ENCODE results near the gene SZT2.
"Not testable (repeated sequence)": the region's sequence is repeated elsewhere in the genome, so short reads cannot be mapped to it uniquely, and the experiment has no call there.

Gene SZT2

DNA sequence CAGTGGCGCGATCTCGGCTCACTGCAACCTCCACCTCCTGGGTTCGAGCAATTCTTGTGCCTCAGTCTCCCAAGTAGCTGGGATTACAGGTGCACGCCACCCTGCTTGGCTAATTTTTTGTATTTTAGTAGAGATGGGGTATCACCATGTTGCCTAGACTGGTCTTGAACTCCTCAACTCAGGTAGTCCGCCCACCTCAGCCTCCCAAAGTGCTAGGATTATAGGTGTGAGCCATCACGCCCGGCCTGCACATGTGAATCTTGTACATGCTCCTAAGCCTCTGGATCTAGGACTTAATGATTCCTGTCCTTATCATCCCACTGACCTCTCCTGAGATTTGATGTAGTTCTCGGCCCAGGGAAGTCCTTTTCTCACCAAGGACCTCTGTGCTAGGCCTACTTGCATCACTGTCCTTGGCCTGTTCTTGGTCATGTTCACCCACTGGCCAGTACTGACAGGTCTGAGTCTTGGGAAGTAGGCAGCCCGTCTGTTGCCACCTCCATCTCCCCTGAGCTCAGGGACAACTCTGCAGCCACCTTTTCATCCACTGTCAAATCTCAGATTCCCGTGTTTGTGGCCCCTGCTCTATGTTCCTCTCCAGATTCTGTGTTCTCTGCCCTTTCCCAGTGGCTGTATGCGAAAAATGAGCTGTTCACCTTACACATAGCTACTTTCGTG, 54.6 kb downstream of the SZT2 start:
- DNase-seq: no peak

GRCh38 chr1:43444836-43445235, 55.1 kb downstream of the SZT2 start:
- no peak for DNase-seq

DNA sequence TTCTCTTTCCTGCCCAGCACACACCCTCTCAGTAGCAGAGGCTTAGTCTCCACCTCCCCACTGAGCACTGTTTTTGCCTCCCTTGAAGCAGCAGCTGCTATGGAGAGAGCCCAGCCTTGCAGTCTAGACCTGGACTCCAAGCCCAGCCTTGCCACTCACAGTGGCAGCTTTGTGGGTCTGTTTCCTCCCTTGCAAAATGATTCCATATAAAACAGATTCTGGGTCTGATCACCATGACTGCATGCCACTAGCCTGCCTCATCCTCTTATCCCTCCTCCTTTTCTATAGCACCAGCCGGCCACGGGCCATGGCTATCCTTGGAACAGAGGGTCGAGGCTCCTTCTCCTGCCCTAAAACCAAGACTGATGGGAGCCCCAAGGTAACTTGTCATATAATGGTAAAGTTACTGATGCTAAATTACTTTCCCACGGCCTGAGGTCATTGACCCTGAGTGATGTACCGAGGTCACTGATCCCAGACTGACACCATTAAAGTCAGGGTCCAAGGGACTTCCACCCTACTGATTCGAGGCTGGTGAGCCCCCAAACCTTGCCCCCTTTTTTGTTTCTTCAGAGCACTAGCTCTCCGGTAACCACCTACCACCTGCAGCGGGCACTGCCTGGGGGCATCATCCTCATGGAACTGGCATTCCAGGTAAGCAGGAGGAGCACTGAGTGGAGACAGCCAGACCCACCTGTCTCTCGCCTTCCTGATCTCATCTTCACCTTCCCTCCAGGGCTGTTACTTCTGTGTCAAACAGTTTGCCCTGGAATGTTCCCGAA, 56.1 kb downstream of the SZT2 start:
- no peak for DNase-seq

DNA sequence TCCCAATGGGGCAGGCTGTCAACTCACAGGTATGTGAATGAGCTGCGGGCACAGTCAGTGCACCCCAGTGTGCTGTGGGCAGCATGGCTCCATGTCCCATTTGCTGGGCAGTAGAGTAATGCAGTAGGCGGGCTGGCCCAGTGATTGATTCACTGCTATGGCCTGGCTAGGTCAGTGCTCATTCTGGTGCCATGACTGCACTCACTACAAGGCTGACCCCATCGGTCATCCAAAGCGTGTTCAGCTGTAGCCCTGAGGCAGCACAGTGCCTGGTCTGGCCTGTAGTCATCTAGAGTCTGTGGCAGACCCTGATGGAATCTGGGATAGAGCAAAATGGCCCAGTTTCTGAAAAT, 56.7 kb downstream of the SZT2 start:
- DNase-seq: no peak

- DNase-seq: no peak
Measured at GRCh38 chr1:43446881-43447835, 57.5 kb downstream of the SZT2 start.

GRCh38 chr1:43447891-43448708, 58.4 kb downstream of the SZT2 start:
- no peak for DNase-seq

GRCh38 chr1:43448955-43449707, 59.4 kb downstream of the SZT2 start:
- no peak for DNase-seq

DNA sequence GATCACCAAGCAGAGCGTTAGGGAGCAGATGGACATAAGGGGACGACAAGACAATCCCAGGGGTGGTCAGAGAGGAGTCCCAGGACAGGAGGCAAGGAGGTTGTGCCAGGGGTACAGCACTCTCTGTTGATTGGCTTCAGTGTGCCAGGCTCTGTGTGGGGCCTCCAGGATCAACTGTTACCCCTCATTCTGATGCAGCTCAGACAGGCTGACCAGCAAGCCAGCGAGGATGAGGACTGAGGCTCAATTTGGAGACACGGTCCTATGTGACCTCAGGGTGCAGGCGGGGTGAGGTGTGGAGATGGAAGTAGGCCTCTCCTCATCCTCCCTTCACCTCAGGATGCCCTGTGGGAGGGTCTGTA, 60.0 kb downstream of the SZT2 start:
- no peak for DNase-seq

- no peak for DNase-seq
Measured at GRCh38 chr1:43450251-43450941, 60.7 kb downstream of the SZT2 start.

- no peak for DNase-seq
Measured at GRCh38 chr1:43451157-43451591, 61.5 kb downstream of the SZT2 start.

DNA sequence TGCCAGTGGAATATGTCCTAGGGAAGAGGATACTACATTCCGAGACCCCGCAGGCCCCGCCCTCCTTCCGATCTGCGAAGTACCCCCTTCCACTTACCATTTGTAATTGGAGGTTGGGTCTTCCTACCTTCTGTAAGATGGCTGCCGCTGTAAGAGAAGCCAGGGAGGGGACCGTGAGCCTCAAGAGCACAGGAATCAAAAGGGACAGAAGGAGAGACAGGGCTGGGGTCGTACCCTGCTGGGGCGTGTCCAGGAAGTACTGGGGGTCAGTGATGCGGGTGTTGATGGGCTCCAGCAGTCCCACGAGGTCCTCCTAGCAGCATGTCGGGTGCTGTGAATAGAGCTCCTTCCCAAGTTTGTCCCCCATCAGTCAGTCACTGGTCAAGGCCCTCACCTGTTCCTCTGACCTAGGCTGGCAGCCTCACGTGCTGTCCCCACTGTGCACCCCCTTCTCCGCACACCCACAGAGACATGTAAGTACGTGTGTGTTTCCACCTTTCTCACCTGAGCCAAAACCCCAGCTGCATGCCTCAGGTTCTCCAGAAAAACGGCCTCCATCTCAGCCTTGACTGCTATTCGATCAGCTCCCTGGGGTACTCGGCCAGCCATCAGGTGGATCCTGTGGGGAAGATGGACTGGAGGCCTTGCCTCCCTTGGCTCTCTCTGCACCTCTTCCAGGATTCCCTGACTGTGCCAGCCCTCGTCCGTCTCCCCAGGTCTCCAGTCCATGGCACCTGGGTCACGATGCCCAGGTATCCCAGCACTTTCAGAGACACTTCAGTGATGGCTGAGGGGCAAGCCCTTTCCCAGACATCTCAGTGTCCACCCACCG, 62.2 kb downstream of the SZT2 start:
- DNase-seq: no peak

DNA sequence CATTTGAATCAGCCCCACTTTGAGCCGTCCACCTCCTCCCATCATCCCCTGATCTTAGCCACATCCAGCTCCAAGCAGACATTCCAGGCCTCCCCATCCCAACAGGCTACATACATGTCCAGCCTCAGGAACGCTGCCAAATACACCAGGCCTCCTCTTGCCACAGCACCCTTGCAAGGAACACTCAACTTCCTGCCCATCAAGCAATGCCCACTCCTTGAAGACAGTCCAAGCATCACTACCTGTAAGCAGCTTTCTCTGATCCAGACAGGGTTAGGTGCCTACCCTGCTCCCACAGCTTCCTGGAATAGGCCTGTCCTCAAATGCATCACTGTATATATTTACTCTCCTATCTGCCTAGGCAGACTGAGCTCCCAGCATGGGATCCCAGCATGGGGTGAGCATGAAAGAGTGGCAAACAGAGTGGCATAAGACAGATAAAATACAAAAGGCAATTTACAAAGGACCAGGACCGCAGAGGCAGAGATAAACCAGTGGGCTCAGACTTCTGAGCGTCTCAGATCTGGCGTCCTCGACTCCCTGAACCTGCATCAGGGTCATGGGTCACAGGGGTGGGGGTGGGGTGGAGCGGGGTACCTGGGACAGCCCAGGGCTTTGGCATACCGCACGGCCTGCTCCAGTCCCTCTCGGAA, 63.2 kb downstream of the SZT2 start:
- no peak for DNase-seq

DNA sequence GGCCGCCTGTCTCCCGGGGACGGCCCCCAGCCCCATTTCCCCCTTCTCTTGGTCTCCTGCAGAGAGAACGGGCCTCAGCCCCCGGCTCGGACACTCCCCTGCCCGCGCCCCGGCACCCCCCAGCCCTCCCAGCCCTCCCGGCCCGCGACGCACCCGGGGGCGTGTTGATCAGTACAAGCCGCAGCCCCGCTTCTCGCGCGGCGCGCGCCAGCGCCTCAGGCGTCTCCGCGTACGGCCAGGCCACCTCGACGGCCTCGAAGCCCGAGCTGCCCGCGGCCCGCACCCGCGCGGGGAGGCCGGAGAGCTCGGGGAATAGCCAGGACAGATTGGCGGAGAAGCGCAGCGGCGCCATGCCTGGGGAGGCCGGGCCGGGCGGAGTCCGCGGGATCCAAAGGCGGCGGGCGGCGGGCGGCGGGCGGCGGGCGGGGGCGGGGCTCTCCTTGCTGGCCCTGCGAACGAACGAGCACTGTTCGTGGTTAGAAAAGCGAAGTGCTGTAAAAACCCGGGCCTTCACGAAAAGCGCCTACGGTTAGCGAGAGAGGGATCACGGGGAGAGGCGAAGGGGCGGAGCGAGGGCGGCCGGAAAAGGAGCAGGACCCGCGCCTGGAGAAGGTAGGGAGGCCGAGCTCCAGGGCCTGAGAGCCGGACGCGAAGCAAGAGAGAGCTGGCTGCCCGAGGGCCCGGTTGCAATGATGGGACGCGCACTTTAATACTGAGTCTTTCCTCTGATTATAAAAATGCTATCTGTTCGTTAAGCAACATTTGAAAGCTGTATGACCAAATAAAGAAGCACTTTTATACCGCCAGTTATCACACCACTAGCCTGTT, 64.0 kb downstream of the SZT2 start, which contains the start of gene HYI:
Gene HYI (minus strand): TSS at position 490 of the 828 bp plus-strand sequence. CDS start 138 bp downstream, at position 352.
- DNase-seq: peak; percentile 71 to 81

DNA sequence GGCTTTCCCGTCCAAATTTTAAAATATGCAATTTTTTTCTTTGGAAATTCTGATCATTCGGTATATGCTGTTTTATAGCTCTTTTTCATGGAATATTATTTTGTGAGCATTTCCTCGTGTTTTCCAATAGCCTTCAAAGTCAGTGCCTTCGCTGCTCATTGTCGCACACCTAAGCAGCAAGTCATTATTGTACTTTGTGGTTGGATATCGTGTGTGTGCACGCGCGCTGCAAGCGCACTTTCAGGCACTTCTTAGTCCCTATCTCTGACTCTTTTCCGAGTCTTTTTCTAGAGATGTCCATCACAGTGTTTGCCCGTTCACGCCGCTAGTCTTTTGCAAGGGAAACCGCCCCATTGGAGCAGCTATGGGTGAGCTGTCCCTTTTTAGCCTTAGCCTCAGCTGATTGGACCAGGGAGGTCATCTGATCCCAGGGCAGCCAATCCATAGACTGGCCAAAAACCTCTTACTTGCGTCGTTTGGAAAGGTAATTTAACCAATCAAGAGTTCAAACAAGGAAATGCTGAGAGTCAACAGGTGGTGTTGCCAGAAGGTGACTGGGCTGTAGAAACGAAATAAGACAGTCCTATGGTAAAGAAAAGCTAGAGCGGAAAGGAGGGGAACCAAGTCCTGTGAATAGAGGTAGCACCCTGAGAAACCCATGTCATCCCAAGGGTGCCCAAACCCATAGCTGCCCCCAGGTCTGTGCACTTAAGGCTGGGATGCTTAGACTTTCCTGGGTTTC, 64.7 kb downstream of the SZT2 start:
- peak; percentile 95 to 96 for DNase-seq

DNA sequence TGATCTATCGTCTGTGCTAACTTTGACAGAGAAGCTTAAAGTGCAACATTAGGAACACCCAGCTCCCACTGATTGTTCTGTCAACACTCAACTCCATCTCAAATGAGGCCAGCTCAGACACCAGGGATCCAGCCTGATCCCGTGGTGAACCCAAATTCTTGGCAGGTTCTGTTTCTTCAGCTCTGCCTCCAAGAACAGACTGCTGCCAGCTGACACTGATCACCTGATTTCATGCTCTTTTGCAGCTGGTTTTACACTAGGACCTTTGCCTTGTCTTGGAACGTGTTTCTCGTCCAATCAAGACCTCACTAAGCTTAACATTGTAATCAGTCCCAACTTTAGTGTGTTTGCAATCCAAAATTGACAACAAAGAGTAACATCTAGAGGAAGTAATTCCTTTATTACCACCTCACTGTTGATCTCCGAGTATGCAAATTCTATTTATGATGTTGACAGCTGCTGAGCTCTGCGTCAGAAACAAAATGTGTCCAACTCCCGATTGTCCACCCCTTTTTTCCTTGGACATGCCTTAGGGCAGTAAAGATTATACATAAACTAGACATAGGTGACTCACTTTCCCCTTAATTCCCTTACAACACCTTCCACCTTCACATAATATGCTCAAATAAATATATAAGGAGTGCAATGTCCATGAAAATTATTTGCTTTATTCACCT, 65.7 kb downstream of the SZT2 start:
- no peak for DNase-seq

GRCh38 chr1:43458379-43458778, 68.7 kb downstream of the SZT2 start:
- not testable (repeated sequence) for DNase-seq

DNA sequence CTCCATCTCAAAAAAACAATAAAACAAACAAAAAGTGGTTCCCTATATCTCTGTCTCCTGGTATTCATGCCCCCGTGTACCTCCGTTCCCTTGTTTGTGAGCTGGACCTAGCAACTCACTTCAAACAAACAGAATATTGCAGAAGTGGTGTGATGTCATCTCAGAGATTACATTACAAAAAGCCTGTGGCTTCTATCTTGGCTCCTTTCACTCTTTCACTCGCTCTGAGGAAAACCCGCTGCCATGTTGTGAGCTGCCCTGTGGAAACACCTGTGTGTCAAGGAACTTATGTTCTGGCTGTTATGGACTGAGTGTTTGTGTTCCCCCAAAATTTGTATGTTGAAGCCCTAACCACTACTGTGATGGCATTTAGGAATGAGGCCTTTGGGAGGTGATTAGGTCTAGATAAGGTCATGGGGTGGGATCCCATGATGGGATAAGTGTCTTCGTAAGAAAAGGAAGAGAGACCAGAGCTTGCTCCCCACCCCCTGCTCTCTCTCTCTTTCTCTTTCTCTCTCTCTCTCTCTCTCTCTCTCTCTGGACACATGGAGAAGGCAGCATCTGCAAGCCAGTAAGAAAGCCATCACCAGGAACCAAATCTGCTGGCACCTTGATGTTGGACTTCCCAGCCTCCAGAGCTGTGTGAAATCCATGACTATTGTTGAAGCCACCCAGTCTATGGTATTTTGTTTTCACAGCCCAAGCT, 71.4 kb downstream of the SZT2 start:
- no peak for DNase-seq

All from AML-193 (cell line).